DOHH2 (cell line): ENCODE measurements around the gene ITPR2.

Experiments used
- EZH2phosphoT487 ChIP-seq: fragments of 200-600 bp; sonication (generic); IDR thresholded peaks from 2 replicates; pipeline ENCODE4 v1.6.1; 2017; ENCODE audit warnings: borderline replicate concordance, mild to moderate bottlenecking, antibody characterized with exemption, low read length, moderate library complexity, mixed read lengths
- TF ChIP-seq, protein P1 (sequence below): fragments of 200-600 bp; sonication (generic); IDR thresholded peaks from one replicate; pipeline ENCODE4 v1.5.1; 2014; ENCODE audit warnings: antibody characterized with exemption, mild to moderate bottlenecking, low read depth, low read length; ENCODE audit not compliant: poor library complexity, severe bottlenecking

DNA sequence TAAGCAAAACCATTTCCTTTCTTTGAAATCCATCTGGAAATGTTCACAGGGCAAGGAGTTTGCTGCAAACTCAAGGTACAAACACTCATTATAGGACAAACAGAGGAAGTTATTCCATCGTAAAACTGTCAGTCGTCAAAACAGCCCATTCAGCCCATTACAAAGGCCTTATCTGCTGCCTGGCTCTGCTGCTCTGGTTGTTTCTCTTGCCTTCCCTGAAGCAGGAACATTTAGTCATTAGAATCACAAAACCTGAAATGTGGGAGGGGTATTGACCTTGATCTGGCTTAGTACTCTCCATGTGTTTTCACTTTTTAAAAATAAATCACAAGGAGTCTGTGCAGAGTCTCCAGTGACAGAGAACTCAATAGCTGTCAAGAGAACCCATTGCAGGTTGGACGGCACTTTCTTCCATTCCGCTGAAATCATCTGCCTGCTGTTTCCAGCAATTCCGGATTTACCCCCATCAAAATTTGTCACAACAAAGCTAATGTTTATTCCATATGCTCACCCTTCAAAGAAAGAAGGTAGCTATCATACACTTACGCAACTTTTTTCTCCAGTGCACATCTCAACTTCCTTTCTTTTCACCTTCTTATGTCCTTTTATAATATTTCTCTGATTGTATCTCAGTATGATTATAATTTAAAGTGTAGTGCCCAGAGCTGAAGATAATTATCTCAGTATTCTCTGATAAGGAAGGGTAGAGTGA, 24.6 kb upstream of the ITPR2 start:
- TF ChIP-seq, protein P1, sequence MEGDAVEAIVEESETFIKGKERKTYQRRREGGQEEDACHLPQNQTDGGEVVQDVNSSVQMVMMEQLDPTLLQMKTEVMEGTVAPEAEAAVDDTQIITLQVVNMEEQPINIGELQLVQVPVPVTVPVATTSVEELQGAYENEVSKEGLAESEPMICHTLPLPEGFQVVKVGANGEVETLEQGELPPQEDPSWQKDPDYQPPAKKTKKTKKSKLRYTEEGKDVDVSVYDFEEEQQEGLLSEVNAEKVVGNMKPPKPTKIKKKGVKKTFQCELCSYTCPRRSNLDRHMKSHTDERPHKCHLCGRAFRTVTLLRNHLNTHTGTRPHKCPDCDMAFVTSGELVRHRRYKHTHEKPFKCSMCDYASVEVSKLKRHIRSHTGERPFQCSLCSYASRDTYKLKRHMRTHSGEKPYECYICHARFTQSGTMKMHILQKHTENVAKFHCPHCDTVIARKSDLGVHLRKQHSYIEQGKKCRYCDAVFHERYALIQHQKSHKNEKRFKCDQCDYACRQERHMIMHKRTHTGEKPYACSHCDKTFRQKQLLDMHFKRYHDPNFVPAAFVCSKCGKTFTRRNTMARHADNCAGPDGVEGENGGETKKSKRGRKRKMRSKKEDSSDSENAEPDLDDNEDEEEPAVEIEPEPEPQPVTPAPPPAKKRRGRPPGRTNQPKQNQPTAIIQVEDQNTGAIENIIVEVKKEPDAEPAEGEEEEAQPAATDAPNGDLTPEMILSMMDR, result no peak
- no peak for TF ChIP-seq EZH2phosphoT487
